Stomach (tissue), 9 donors: Measurements from ENCODE around the gene LGMN. TPM values are rescaled to one million over a fixed set of nuclear protein-coding genes. Genes with fewer than 3 reads are reported as not detected.

ENCODE experiments used
- DNase-seq, 2 donors: peaks; one replicate each; pipeline versions ENCODE4 v3.0.0 to v3.0.0-alpha.2; 2013 to 2019
- H3K27ac ChIP-seq, 5 donors: fragments of 200-600 bp in 4 of 5; sonication (generic) in 4 of 5; one replicate each; pipeline ENCODE4 v1.5.1; 2013 to 2019; ENCODE audit warnings: mild to moderate bottlenecking in 1 of 5, moderate library complexity in 1 of 5
- H3K27me3 ChIP-seq, 3 donors: fragments of 200-600 bp; sonication (generic); one replicate each; pipeline ENCODE4 v1.5.1; 2017 to 2019; ENCODE audit warnings: mixed run types in 1 of 3
- H3K36me3 ChIP-seq, 4 donors: fragments of 200-600 bp; sonication (generic); 1 replicate in 3 of 4; 2 replicates in 1 of 4; pipeline ENCODE4 v1.5.1; 2016 to 2019
- H3K4me1 ChIP-seq, 4 donors: fragments of 200-600 bp; sonication (generic); one replicate each; pipeline ENCODE4 v1.5.1; 2016 to 2019
- H3K4me3 ChIP-seq, 4 donors: fragments of 200-600 bp; sonication (generic) in 3 of 4; one replicate each; pipeline ENCODE4 v1.5.1; 2016 to 2019; ENCODE audit warnings: mild to moderate bottlenecking in 1 of 4
- H3K9me3 ChIP-seq, 4 donors: fragments of 200-600 bp; sonication (generic); one replicate each; pipeline ENCODE4 v1.5.1; 2016 to 2019
- EP300 ChIP-seq: sonication (generic); formaldehyde crosslinking; IDR thresholded peaks from one replicate; pipeline ENCODE4 v1.6.1; 2017; ENCODE audit warnings: antibody characterized with exemption
- POLR2A ChIP-seq, 4 donors: fragments of 450-650 bp; IDR thresholded peaks; one replicate each; pipeline ENCODE4 v1.6.1; 2016; ENCODE audit warnings: antibody characterized with exemption in 4 of 4, control low read depth in 2 of 4, mild to moderate bottlenecking in 1 of 4, moderate library complexity in 1 of 4
- POLR2AphosphoS5 ChIP-seq, 3 donors: sonication (generic); formaldehyde crosslinking; IDR thresholded peaks; one replicate each; pipeline ENCODE4 v1.6.1; 2016; ENCODE audit warnings: antibody characterized with exemption in 3 of 3
- WGBS, 5 donors: extraction: QIAGEN DNeasy Blood & Tissue Kit in 3 of 5; methylation state at CpG; one replicate each; pipeline versions ENCODE4 v1.1.5 to v1.1.7; 2013 to 2018; 5-methylcytosine and 5-hydroxymethylcytosine counted together
- intact Hi-C: fragments of 100-400 bp; cut with DNase I; formaldehyde crosslinking; loops from one replicate; pipeline ENCODE4 v1.15.1; 2023; ENCODE audit warnings: low total_unique reads
- polyA plus RNA-seq, 3 donors: library from polyadenylated mRNA; stranded (reverse); fragments of 200-250 nt; gene quantifications; one replicate each; pipeline ENCODE4 v1.2.3, GENCODE V29; 2013
- total RNA-seq, 5 donors: library from RNA; depleted of rRNA; stranded (reverse); fragments of >200 nt; gene quantifications; one replicate each; pipeline versions ENCODE4 v1.1.0 to v1.2.3, GENCODE V29; 2014 to 2016
- TF ChIP-seq, protein P1 (sequence below), 7 experiments: fragments of 450-650 bp in 4 of 7; fragments of 200-600 bp in 3 of 7; sonication (generic) in 3 of 7; IDR thresholded peaks; one replicate each; pipeline ENCODE4 v1.5.1; 2016 to 2019; ENCODE audit warnings: antibody characterized with exemption in 7 of 7, control low read depth in 2 of 7, mild to moderate bottlenecking in 1 of 7
- donor health status: healthy with polysubstance abuse.
- donor health status: Bipolar disorder and iron deficiency.
- donor health status: healthy.

Gene LGMN
- total and polyA plus RNA-seq, 8 donors = 8.2 to 142 (median 50.0) TPM

DNA sequence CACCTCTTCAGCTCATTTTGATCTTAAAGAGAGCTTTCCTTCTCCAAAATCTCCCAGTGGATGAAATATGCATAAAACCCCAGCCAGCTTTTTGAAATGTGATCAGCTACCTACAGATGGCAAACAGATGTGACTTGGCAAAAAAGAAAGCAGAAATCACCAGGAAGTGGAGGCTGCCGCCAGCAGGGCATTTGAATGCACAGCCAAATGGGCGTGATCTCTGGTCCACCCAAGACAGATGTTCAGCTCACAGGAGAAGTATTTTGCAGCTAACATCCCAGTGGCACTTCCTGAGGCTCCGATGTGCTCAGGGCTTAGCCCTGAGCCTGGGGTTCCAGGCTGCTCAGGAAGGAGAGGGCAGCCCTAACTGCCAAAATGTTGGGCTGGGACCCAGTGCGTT is 78.3 kb downstream of the LGMN start:
- intact Hi-C loops = no loop called here
- Histone ChIP-seq H3K36me3 (peaks cover 0 to 36% (median 19%) of the 10 kb centered on the region in 4 donors), H3K27me3 (no peaks in the 10 kb centered on the region), H3K4me3 (no peak overlapping the region), H3K27ac (no peak overlapping the region), H3K9me3 (no peaks in the 10 kb centered on the region), H3K4me1 (peaks cover 0 to 15% (median 7%) of the 10 kb centered on the region in 4 donors)
- TF ChIP-seq POLR2A (IDR thresholded peaks at IDR 0.05) (no peak), POLR2AphosphoS5 (IDR thresholded peaks at IDR 0.05) (no peak), EP300 (no peak)
- TF ChIP-seq, protein P1, sequence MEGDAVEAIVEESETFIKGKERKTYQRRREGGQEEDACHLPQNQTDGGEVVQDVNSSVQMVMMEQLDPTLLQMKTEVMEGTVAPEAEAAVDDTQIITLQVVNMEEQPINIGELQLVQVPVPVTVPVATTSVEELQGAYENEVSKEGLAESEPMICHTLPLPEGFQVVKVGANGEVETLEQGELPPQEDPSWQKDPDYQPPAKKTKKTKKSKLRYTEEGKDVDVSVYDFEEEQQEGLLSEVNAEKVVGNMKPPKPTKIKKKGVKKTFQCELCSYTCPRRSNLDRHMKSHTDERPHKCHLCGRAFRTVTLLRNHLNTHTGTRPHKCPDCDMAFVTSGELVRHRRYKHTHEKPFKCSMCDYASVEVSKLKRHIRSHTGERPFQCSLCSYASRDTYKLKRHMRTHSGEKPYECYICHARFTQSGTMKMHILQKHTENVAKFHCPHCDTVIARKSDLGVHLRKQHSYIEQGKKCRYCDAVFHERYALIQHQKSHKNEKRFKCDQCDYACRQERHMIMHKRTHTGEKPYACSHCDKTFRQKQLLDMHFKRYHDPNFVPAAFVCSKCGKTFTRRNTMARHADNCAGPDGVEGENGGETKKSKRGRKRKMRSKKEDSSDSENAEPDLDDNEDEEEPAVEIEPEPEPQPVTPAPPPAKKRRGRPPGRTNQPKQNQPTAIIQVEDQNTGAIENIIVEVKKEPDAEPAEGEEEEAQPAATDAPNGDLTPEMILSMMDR (IDR thresholded peaks at IDR 0.05) = no peak
- WGBS, 5 donors = 55 to 64% (median 60%) methylated on average over 4 of the region's 4 CpGs
- DNase-seq = no peak

- Histone ChIP-seq H3K36me3 (peaks cover 0 to 35% (median 16%) of the 10 kb centered on the region in 4 donors), H3K4me1 (peaks cover 0 to 15% (median 7%) of the 10 kb centered on the region in 4 donors), H3K9me3 (no peaks in the 10 kb centered on the region), H3K27me3 (no peaks in the 10 kb centered on the region), H3K27ac (no peak overlapping the region), H3K4me3 (no peak overlapping the region)
- DNase-seq = no peak
- no peak for TF ChIP-seq POLR2A (IDR thresholded peaks at IDR 0.05)
- TF ChIP-seq, protein P1 (IDR thresholded peaks at IDR 0.05) = no peak
- no peak for TF ChIP-seq POLR2AphosphoS5 (IDR thresholded peaks at IDR 0.05)
- TF ChIP-seq EP300 = no peak
- intact Hi-C loops = no loop called here
- 68 to 76% (median 72%) methylated on average over 4 of the region's 4 CpGs for WGBS, 5 donors
Measured at GRCh38 chr14:92668276-92668973, 80.0 kb downstream of the LGMN start.

- intact Hi-C loops = no loop called here
- Histone ChIP-seq H3K36me3 (peaks cover 0 to 46% (median 26%) of the 10 kb centered on the region in 4 donors), H3K27ac (peak overlapping the region in 4 of 5 donors; percentile 17 to 64 (median 49)), H3K27me3 (no peaks in the 10 kb centered on the region), H3K9me3 (no peaks in the 10 kb centered on the region), H3K4me1 (peaks cover 0 to 18% (median 7%) of the 10 kb centered on the region in 4 donors), H3K4me3 (no peak overlapping the region)
- 89 to 95% (median 92%) methylated on average over 8 to 9 of the region's 9 CpGs for WGBS, 5 donors
- TF ChIP-seq POLR2A (IDR thresholded peaks at IDR 0.05) (no peak), POLR2AphosphoS5 (IDR thresholded peaks at IDR 0.05) (no peak), EP300 (no peak)
- TF ChIP-seq, protein P1 (IDR thresholded peaks at IDR 0.05) = no peak
- no peak for DNase-seq
Measured at GRCh38 chr14:92666251-92666650, 82.2 kb downstream of the LGMN start.

DNA sequence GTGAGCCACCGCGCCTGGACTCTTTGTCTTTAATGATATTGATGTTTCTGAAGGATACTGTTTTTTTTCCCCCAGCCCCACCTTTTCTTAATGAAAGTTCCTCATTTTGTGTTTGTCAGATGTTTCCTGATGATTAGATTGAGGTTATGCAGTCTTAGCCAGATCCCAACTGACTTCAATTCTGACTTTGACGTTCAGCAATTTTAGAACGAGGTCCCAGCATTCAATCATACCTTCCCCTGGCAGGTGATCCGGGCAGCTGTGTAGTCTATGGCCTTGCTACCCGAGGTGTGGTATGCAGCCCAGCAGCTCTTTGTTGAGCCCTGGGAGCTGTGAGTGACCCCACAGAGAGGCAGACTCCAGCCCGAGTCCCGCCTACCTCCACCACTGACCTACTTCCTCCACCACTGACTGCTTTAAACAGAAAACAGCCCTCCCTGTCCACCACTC is 82.7 kb downstream of the LGMN start:
- Histone ChIP-seq H3K36me3 (peaks cover 0 to 52% (median 29%) of the 10 kb centered on the region in 4 donors), H3K27ac (peak overlapping the region in 4 of 5 donors; percentile 17 to 64 (median 49)), H3K4me3 (no peak overlapping the region), H3K27me3 (no peaks in the 10 kb centered on the region), H3K9me3 (no peaks in the 10 kb centered on the region), H3K4me1 (peaks cover 0 to 20% (median 7%) of the 10 kb centered on the region in 4 donors)
- DNase-seq = no peak
- WGBS, 5 donors = 41 to 61% (median 57%) methylated on average over 8 of the region's 8 CpGs
- no peak for TF ChIP-seq POLR2AphosphoS5 (IDR thresholded peaks at IDR 0.05)
- no peak for TF ChIP-seq EP300
- no peak for TF ChIP-seq POLR2A (IDR thresholded peaks at IDR 0.05)
- TF ChIP-seq, protein P1 (IDR thresholded peaks at IDR 0.05) = no peak
- intact Hi-C loops = no loop called here
